HG02642 (cell line): ENCODE data around the gene PLD6.
"Not testable (repeated sequence)": the region's sequence is repeated elsewhere in the genome, so short reads cannot be mapped to it uniquely, and the experiment has no call there.

Experiments
- ATAC-seq: cut with Tn5 transposase; IDR thresholded peaks from one replicate; pipeline ENCODE4 v1.9.1; 2021; ENCODE audit warnings: mild to moderate bottlenecking; ENCODE audit not compliant: unreplicated experiment, poor library complexity

The PLD6 gene, protein sequence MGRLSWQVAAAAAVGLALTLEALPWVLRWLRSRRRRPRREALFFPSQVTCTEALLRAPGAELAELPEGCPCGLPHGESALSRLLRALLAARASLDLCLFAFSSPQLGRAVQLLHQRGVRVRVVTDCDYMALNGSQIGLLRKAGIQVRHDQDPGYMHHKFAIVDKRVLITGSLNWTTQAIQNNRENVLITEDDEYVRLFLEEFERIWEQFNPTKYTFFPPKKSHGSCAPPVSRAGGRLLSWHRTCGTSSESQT

DNA sequence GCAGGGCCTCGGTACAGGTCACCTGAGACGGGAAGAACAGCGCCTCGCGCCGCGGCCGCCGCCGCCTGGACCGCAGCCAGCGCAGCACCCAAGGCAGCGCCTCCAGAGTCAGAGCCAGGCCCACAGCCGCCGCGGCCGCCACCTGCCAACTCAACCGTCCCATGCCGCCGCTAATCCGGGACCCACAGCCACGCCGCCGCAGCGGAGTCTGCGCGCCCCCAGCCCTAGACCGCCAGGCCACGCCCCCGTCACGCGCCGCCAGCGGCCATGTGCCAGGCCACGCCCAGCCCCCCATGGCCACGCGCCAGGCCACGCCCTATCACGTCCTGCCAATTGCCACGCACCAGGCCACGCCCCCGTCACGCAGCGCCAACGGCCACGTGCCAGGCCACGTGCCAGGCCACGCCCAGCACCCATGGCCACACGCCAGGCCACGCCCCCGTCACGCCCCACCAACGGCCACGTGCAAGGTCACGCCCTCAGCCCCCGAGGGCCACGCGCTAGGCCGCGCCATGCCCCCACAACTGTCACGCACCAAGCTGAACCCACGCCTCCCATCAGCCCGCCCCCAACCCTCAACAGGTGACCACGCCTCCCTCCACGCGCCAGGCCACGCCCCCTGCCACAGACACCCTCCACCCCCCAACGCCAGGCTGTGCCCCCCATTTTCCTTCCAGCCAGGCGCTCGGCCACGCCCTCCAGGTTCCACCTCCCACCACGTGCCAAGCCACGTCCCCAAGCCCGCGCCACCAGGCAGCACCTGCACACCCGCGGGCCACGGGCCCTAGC is at the start of gene PLD6:
PLD6 (minus strand) TSS at position 210 of the 789 bp plus-strand sequence; CDS start at position 163, 47 bp downstream.
- peak; percentile 70 for ATAC-seq

DNA sequence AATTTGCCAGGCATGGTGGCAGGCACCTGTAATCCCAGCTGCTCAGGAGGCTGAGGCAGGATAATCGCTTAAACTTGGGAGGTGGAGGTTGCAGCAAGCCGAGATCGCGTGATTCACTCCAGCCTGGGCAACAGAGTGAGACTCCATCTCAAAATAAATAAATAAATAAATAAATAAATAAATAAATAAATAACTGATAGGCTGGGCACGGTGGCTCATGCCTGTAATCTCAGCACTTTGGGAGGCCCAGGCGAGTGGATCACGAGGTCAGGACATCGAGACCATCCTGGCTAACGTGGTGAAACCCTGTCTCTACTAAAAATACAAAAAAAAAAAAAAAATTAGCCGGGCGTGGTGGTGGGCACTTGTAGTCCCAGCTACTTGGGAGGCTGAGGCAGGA is 49.6 kb upstream of the PLD6 start:
- not testable (repeated sequence) for ATAC-seq

DNA sequence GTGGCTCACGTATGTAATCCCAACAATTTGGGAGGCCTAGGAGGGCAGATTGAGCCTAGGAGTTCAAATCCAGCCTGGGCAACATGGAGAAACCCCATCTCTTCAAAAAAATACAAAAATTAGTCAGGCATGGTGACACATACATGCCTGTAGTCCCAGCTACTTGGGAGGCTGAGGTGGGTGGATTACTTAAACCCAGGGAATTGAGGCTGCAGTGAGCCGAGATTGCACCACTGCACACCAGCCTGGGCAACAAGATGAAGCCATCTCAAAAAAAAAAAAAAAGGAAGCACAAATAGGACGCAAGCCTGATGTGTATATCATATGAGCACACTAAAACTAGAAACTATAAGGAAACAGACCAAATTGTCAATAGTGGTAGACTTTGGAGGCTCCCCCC is 47.9 kb upstream of the PLD6 start:
- no peak for ATAC-seq

DNA sequence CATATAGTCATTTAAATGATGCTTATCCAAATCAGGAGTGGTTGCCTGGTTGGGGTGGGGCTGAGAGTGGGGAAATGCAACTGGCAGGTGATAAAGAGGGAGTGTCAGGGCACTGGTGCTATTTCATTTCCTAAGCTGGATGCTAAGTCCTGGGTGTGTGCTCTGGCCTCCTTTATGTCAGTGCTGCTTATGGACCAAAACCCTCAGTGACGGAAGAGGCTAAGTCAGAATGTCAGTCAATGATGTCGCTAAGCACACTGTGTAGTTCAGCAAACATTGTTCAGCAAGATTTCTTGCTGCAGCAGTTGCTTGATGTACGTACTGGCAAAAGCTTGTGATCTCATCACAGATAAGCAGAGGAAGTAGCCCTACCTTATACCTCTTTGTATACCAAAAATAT is 47.3 kb upstream of the PLD6 start:
- no peak for ATAC-seq

DNA sequence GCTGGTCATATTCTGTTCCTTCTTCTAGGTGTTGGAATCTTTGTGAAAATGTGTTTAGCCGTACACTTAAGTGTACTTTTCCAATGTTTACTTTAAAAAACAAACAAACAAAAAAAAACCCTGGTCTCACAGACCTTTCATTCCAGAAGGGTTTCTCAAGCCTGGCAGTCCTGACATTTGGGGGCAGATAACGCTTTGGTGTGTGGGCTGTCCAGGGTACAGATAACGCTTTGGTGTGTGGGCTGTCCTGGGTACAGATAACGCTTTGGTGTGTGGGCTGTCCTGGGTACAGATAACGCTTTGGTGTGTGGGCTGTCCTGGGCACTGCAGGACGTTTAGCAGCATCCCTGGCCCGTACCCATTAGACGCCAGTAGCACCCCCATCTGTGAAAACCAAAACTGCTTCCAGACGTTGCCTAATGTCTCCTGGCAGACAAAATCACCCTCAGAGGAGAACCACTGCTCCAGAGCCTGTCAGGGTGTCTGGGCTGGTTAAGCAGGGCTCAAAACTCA is 46.1 kb upstream of the PLD6 start:
- no peak for ATAC-seq

DNA sequence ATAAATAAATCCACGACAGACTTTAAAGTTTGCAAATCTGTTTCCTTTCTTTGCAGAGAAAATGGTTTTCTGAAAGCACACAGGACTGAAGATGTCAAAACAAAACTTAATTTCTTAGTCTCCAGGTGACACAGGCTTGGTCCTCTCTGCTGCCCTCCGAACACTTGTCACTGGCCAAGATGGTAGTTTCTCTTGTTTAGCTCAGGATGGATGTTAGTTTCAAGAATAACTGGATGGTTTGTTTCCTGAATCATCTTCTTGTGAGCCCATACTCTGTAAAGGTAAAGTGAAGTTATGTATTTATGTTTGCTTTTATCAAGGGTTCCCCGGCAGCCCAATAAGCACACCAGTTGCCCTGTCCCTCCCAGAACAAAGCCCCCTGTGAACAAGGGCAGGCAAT is 40.7 kb upstream of the PLD6 start:
- no peak for ATAC-seq

DNA sequence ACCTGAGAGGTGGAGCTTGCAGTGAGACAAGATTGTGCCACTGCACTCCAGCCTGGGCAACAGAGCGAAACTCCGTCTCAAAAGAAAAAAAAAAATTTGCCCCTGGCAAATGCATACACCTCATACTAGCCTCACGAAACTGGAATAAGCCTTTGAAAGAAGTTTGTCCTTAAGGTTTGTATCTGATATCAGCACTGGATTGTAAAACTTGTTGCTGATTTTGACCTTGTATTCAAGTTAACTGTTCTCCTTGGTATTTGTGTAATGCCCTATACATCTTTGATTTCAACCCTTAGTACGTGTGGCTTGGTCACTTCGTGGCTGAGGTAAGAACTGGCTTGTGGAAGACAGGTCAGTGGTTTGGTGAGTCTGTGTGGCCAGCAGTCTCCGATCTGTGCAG is 37.0 kb upstream of the PLD6 start:
- no peak for ATAC-seq

DNA sequence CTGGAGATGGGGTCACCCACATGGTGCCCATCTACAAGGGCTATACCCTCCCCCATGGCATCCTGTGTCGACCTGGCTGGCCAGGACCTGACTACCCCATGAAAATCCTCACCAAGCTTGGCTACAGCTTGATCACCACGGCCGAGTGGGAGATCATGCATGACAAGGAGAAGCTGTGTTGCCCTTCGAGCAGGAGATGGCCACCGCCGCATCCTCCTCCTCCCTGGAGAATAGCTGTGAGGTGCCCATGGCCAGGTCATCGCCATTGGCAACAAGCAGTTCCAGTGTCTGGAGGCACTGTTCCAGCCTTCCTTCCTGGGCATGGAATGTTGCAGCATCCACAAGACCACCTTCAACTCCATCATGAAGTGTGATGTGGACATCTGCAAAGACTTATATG is 36.1 kb upstream of the PLD6 start:
- ATAC-seq: no peak

DNA sequence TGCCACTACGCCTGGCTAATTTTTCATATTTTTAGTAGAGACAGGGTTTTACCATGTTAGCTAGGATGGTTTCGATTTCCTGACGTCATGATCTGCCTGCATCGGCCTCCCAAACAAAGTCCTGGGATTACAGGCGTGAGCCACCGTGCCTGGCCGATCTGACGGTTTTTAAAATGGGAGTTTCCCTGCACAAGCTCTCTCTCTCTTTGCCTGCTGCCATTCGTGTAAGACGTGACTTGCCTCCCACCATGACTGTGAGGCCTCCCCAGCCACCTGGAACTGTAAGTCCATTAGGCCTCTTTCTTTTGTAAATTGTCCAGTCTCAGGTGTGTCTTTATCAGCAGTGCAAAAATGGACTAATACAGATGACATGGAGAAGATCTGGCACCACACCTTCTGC is 35.5 kb upstream of the PLD6 start:
- no peak for ATAC-seq

DNA sequence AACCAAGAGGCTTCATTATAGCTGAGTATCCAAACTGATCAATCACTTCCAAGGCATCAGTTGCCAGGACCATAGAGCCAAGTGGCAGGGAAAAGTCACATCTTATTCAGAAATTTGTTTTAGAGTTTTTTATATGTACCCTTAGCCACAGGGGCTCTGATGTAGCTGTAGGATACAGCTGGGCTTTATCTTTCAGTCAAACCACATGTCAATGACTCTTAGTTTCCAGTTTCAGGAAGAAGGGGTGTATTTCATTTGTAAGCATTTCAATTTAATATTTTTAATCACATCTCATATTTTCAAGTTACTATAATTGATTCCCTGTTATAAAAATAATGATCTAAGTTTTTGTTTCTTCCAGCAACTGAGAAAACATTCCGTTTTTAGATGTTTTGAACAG is 33.7 kb upstream of the PLD6 start:
- no peak for ATAC-seq

DNA sequence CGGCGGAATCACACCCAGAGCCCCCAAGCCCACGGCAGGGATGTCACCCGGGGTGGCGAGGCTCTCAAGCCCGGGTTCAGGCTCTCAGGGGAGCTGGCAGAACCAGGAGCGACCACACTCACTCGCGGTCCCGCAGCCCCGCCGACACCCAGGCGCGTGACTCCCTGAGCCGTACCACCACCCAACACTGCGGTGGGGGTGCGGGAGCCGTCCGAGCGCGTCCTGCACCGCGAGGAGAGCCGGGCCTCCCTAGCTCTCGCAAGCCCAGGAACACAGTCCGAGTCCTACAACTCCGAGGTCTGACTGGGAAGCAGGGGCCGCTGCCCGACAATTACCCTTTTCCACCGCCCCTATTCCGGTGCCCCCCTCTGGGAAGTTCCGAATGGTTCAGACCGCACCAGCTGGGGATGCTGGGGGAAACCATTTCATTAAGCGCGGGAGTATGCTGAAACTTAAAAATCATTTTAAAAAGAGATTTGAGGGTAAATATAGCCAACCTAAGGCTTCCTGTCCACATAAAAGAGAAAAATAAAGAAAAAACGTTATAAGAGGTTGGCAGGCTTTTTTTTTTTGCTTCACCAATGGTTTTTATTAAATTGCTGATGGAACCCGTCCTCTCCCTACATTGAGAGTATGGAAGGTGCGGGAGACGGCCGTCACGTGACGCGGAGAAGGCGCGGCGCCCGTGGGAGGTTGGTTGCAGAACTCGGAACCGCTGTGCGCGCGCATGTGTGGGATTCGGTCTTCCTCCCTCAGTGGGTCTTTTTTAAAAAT is 31.1 kb upstream of the PLD6 start, which contains the start of gene FLCN:
FLCN (minus strand) TSS at position 143 of the 774 bp plus-strand sequence. CDS start 9,031 bp downstream, outside the sequence.
- peak; percentile 87 for ATAC-seq

DNA sequence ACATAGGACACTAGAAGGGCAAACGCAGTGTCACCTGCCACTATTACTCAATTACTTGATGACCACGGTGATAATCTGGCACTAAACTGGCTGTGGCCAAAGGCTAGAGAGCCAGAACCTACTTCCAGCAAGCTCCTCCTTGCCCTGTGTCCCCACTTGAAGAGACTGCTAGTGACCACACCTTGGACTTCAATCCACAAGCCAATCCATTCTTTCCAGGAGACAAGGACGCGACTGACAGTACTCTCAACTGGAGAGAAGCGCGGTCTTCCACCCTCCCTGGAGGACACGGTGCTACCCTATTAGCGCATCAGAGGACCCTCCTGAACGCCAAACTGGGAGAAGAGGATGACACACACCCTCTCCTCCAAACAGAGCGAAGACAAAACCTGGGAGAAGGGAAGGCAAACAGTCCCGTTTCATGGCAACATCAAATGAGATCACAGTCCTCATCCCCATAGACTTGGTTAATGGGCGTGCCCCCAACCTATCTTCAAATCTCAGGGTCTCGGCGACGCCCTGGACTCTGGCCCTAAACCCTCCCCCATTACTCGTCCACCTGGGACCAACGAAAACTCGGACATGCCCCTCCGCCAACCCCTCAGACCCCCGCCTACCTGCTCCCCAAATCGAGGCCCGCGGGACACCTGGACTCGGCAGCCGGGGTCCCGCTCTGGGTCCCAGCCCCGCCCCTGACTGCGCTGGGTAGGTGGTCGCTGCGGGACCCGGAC is 30.3 kb upstream of the PLD6 start:
- ATAC-seq: no peak

DNA sequence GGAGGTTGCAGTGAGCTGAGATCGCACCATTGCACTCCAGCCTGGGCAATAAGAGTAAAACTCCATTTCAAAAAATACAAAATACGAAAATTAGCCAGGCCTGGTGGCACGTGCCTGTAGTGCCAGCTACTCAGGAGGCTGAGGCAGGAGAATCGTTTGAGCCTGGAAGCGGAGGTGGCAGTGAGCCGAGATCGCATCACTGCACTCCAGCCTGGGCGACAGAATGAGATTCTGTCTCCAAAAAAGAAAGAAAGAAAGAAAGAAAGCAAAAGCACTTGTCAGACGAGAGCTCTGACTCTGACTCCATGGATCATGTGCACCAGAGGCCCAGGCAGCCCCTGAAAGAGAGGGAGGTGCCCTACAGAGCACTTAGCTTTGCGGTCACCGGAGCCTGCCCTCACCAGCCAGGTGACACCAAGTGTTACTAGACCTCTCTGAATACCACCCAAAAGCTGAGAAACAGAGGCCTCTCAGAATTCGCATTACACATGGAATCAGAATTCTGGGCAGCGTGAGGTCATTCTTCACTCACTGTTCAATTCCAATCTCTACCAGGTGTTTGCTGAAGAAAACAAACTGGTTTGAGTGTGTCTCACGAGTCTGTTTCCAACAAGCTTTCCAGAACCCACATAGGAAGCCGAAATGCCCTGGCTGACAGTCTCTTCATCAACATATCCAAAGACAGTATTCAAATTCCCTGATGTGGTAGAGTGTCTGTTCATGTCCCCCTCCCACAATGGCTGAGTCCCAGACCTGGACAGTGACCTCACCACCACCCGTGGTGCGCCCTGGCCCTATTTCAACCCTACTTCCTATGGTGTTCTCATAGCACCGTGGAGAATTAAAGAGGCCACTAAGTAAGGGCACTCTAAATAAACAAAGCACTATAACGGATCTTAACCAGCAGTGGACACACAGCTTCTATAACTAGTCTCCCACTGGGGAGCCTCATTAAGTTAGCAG is 29.4 kb upstream of the PLD6 start:
- ATAC-seq: no peak

DNA sequence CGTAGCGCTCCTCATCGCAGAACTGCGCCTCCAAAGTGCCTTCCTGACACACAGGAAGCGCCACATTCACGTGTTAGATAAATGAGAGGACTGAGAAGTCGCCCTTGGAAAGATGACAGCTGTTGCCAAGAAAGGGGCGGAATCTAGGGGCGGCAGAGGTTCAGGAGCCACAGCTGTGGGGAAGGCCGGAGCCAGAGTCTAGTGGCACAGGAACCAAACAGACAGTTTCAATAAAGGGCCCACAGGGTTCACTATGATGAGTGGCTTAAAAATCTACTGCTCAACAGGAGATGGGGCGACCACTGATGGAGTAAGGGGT is 26.1 kb upstream of the PLD6 start:
- ATAC-seq: no peak

DNA sequence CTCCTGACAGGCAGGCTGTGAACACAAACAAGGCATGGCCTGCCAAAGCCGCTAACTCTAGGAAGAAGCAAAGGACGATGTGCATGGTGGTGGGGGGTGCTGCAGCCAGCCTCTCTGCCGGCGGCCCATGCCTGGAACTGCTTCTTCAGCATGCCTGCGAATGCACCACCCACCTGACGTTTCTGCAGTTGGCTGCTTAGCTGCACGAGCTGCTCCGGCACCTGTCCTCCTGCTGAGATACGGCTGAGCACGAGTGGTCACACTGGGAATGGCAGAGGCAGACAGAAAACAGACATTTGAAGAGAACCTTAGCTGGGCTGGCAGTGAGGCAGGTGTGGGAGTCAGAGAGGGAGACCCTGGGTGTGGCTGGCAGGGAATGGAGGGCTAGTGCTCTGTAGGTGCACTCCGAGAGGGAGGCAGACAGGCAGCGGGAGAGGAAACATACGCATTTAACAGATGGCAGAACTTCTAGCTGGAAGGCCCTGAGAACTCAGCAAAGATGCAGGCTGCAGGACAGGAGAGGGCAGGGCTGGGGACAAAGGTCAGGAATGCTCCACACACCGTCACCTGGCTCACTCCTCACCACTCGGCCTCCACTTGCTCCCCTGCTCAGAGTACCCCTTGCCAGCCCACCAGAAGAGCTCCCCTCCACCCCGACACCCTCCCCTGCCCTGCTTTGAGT is 25.6 kb upstream of the PLD6 start:
- ATAC-seq: no peak

DNA sequence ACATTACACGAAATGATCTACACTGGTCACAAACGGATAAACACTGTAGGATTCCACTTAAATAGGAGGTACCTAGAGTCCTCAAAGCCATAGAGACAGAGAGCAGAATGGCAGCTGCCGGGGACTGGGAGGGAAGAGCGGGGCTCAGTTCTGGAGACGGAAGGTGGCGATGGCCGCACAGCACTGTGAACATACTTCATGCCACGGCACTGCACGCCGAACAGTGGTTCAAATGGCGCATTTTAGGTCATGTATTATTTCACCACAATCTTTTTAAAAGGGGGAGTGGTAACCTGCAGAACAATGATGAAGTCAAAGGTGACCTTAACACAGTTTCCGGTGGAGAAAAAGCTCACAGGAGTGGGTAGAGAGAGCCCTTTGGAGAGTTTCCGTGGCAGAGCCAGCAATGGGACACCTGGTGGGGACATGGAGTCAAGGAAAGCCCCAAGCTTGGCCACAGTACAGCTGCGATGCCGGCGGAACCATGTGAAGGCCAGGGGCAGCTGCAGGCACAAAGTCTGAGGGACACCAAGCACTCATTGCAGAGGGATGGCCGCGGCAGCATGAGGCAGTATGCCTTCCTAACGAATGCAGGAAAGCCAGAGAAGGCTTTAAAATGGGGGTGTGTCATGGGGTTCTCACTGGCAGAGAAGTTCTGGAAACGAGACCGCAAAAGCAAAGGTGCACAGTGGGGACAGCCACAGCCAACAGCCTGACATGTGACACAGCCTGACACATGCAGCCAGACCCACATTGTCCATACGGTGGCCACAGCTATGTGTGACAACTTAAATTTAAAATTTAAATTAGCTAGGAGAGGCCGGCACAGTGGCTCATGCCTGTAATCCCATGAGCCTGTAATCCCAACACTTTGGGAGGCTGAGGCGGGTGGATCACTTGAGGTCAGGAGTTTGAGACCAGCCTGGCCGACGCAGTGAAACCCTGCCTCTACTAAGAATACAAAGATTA is 23.6 kb upstream of the PLD6 start:
- ATAC-seq: no peak

DNA sequence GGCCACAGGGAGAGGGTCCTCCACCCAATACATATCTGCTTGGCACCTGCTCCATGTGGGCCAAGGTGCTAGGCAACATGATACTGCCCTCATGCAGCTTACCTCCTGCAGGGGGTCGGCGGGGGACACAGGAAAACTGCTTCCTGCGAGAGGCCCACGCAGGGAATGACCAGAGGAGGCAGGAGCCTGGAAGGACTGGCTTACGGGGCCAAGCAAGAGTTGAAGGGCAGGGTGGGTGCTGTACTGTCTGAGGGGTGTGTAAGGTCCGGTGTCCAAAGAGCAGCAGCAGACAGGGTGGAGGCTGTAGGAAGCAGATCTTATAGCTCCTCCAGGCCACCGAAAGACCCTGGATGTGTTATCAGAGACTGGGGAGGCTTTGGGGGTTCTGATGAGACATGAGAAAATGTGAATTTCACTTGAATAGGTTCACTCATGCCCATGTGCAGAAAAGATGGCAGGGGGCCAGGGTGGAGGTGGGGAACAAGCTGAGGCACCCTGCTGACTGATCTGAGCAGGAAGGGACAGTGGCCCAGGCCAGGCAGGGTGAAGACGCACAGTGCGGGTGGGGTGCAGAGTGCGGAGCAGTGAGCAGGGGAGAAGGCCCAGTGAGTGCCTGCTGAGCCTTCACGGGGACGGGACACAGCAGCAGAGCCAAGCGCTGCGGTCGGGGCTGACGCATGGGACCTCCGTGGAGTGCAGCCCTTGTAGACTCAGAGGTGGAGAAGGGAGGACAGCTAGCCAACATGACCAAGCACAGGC is 22.6 kb upstream of the PLD6 start:
- ATAC-seq: no peak
